HCT116 (cell line): Measurements from ENCODE around the gene SELPLG.

Experiments
- CTCF ChIP-seq, 3 experiments: fragments of 200-600 bp in 1 of 3; sonication (generic) in 1 of 3; IDR thresholded peaks in 2 of 3; conservative IDR thresholded peaks in 1 of 3; 2 replicates each; pipeline ENCODE4 v1.5.1; 2012 to 2017; ENCODE audit warnings: low read depth in 2 of 3, low read length in 2 of 3, antibody characterized with exemption in 1 of 3, borderline replicate concordance in 1 of 3, control low read depth in 1 of 3, mild to moderate bottlenecking in 1 of 3, mixed read lengths in 1 of 3, mixed run types in 1 of 3, moderate library complexity in 1 of 3; ENCODE audit not compliant: insufficient read depth in 1 of 3
- EZH2 ChIP-seq: fragments of 200-600 bp; sonication (generic); IDR thresholded peaks from 2 replicates; pipeline ENCODE4 v1.6.1; 2017; ENCODE audit warnings: antibody characterized with exemption, mixed run types
- POLR2A ChIP-seq: IDR thresholded peaks from 2 replicates; pipeline ENCODE4 v1.7.0; 2011; ENCODE audit warnings: borderline replicate concordance; ENCODE audit not compliant: insufficient read depth, insufficient read length; ENCODE audit errors: extremely low read depth
- POLR2AphosphoS5 ChIP-seq: IDR thresholded peaks from 2 replicates; pipeline ENCODE4 v1.6.1; 2011; ENCODE audit warnings: mild to moderate bottlenecking, low read depth, low read length, moderate library complexity
- RAD21 ChIP-seq: IDR thresholded peaks from 2 replicates; pipeline ENCODE4 v1.6.1; 2012; ENCODE audit warnings: low read depth, mild to moderate bottlenecking
- SRF ChIP-seq: IDR thresholded peaks from 2 replicates; pipeline ENCODE4 v1.6.1; 2012; ENCODE audit warnings: low read depth
- ZNF274 ChIP-seq: fragments of 200-500 bp; sonication (Bioruptor generic); IDR thresholded peaks from 2 replicates; pipeline ENCODE4 v1.6.1; 2014; ENCODE audit warnings: mild to moderate bottlenecking, low read depth, low read length, inconsistent platforms

GRCh38 chr12:108614041-108614440 lies 19.7 kb downstream of the SELPLG start:
- TF ChIP-seq POLR2A (no peak), CTCF (IDR thresholded peaks at IDR 0.05 in 2 of 3, conservative IDR thresholded peaks at IDR 0.05 in 1 of 3; ENCODE audit: borderline replicate concordance in 1 of 3, insufficient read depth in 1 of 3, low read depth in 2 of 3, low read length in 2 of 3) (no peak), EZH2 (no peak), ZNF274 (no peak), SRF (no peak), POLR2AphosphoS5 (no peak), RAD21 (no peak)
